HuH-7 (cell line): ENCODE results near the gene PLCXD3.
"Not testable (repeated sequence)": the region's sequence is repeated elsewhere in the genome, so short reads cannot be mapped to it uniquely, and the experiment has no call there.

Experiments used
- DNase-seq: peaks from one replicate; pipeline ENCODE4 v3.0.0; 2011; ENCODE audit warnings: low spot score

Gene PLCXD3

DNA sequence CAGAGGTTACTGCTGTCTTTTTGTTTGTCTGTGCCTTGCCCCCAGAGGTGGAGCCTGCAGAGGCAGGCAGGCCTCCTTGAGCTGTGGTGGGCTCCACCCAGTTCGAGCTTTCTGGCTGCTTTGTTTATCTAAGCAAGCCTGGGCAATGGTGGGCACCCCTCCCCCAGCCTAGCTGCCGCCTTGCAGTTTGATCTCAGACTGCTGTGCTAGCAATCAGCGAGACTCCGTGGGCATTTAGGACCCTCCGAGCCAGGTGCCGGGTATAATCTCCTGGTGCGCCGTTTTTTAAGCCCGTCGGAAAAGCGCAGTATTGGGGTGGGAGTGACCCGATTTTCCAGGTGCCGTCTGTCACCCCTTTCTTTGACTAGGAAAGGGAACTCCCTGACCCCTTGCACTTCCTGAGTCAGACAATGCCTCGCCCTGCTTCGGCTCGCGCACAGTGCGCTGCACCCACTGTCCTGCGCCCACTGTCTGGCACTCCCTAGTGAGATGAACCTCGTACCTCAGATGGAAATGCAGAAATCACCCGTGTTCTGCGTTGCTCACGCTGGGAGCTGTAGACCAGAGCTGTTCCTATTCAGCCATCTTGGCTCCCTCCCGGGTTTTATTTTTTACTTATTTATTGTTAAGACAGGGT, 16.8 kb downstream of the PLCXD3 start:
- DNase-seq = not testable (repeated sequence)

DNA sequence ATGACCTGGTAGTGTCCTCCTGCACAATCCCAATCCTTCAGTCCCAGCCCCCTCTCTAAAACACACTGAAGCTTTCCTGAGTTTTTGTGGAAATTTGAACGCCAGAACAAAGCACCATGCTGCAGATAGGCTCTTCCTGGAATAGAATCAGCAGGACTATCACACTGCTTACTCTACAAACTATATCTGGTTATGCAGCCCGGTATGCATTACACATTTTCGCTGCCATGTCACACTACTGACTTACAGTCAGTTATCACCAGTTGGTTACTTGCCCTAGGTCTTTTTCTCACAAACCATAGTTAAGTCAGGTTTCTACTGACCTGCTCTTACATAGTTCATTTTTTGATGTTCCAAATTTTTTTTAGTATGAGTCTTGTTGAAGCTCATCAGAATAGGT, 24.9 kb downstream of the PLCXD3 start:
- DNase-seq = no peak

DNA sequence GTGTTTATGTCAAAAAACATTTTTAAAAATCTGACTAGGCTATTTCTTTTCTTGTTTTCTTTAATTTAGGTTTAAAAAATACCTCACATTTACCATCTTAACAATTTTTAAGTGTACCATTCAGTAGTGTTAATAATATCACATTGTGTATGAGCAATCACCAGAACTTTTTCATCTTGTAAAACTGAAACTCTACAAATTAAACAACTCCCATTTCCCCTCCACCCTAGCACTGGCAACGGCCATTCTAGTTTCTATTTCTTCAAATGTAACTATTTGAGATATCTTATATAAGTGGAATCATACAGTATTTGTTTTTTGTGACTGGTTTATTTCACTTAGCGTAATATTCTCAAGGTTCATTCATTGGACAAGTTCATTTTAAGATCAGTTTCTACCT, 27.7 kb downstream of the PLCXD3 start:
- DNase-seq = no peak

- DNase-seq = no peak
Measured at GRCh38 chr5:41482173-41482572, 28.2 kb downstream of the PLCXD3 start.

DNA sequence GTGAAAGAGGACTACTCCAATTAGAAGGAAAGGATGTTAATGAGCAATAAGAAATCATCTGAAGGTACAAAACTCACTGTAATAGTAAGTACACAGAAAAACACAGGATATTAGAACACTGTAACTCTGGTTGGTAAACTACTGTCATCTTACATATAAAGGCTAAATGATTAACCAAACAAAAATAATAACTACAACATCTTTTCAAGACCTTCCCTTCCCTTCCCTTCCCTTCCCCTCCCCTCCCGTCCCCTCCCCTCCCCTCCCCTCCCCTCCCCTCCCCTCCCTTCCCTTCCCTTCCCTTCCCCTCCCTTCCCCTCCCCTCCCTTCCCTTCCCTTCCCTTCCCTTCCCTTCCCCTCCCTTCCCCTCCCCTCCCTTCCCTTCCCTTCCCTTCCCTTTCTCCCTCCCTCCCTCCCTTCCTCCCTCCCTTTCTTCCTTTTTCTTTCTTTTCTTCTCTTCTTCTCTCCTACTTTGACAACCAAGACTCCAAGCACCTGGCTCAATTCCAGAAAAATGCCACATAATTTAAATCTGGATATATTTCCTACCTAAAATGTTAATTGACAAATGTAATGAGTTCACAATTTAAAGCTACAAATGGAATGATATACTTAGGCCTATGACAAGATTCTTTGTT, 38.7 kb downstream of the PLCXD3 start:
- not testable (repeated sequence) for DNase-seq

DNA sequence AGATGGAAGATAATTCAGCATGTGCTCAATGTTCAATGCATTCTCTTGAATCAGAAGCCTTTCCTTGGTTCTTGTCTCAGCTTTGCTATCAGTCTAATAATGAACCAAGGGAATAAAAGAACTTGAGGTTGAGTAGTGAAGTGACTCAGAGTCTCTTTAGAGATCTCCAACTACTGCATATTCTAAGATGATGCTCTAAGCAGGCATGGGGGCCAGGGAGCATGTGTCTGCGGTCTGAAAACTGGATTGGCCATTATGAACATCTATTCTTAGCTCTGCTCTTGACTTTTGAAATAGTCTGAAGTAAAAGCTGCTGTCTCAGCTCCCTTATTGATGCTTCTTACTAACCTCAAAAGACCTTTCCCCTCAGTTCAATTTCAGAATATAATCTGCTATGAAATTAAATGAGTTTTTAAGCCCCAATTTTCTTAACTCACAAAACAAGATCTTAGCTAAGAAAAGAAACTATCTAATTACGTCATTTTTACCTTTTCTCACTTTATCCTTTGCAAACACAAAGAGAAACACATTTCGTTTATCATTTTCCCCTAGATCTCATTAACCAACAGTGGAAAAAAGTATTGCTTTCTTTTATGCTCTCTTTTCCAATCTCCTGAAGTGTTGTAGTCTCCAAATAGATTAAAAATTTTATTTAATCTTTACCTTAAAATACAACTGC, 44.8 kb downstream of the PLCXD3 start:
- no peak for DNase-seq

GRCh38 chr5:41459557-41459956, 50.8 kb downstream of the PLCXD3 start:
- DNase-seq = no peak

- no peak for DNase-seq
Measured at GRCh38 chr5:41457094-41457493, 53.3 kb downstream of the PLCXD3 start.

- no peak for DNase-seq
Measured at GRCh38 chr5:41452506-41452905, 57.9 kb downstream of the PLCXD3 start.

- no peak for DNase-seq
Measured at GRCh38 chr5:41447650-41448510, 62.5 kb downstream of the PLCXD3 start.

GRCh38 chr5:41445937-41446563, 64.4 kb downstream of the PLCXD3 start:
- DNase-seq = no peak

DNA sequence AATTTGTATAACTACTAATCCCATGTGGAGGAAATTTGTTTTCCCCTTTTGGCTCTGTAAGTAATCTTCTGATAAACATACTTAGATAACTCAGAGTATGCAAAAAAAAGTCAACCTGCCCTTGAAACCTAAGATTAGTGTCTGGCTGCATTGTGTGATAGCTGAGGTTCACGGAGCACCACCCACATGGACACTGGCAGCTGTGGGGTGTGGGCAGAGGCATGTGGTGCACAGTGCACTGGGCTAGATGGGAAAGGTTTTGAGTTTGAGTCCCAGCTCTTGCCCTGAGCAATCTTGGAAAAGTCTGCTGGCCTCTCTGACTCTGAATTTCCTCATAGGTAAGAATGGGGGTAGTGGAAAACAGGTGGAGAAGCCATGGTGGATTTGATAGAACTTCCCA, 75.1 kb downstream of the PLCXD3 start:
- DNase-seq = no peak

- peak; percentile 28 for DNase-seq
Measured at GRCh38 chr5:41433552-41434181, 76.7 kb downstream of the PLCXD3 start.

DNA sequence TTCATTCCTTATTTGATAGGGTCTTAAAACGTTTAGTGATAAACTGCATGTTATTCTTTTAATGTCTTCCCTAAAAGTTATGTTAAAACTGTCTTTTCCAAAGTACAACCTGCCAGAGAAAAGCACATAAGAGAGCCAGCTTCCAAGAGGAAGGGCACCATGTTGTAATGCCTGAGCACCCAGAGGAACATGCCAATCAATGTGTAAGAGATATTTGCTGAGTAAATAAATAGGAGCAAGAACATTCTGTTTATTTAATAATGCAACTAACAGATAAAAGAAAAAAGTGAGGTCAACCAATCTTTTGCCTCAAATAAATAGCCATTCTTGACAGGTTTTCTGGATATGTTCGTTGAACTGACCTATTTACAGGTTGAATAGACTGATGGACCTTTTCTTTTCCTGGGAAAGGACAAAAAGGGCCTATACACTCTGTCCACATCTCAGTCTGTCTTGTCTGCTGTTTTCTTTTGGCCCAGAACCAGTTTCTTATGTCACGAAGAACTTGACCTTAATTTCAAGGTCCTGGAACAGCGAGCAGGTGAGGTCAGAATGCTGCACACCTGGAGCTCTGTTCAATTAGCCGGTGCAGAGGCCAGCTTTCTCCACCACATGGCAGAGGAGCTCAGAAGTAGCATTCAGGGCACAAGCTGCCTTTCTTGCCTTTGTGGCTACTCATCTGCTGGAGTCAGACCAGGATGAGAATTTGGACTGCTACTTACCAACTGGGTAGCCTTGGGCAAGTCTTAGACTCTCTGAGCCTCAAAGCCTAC, 77.7 kb downstream of the PLCXD3 start:
- DNase-seq = no peak

DNA sequence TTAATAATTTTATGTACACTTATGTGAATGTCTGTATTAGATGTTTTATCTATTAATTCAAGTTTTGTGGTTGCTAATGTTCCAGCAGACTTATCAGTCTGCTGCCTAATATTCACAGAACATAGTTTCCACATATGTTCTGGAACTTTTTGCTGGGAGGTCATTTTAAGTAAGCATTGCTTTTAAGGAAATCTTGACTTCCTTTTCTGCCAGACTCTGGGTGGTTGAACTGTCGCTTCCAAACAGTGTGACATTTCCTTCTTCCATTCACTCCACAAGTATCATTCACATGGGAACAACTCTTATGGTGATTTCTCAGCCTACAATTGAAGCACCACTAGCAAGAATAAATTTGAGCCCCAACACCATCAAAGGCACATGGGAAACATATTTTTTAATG, 82.9 kb downstream of the PLCXD3 start:
- DNase-seq = no peak

GRCh38 chr5:41425736-41426135, 84.7 kb downstream of the PLCXD3 start:
- no peak for DNase-seq

- DNase-seq = no peak
Measured at GRCh38 chr5:41420492-41421067, 89.8 kb downstream of the PLCXD3 start.

- no peak for DNase-seq
Measured at GRCh38 chr5:41418220-41419031, 92.0 kb downstream of the PLCXD3 start.

DNA sequence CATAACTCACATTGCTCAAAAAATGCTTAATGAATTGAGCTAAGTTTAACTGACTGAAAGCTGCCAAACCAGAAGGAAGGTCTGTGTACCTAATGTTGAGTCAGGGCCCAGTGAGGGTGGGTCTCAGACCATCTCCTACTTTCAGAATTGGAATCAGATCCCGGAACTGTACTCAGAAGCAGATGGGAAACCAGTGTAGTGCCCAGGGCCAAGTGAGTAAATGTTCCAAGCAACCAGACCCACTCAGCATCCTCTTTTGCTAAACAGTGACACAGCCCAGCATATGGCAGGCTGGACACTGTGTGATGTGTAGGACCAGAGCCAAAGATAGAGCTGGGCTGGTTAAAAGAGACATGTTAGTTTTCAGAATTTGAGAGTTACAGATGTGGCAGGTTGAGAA, 94.1 kb downstream of the PLCXD3 start:
- no peak for DNase-seq

- DNase-seq = no peak
Measured at GRCh38 chr5:41415242-41415641, 95.2 kb downstream of the PLCXD3 start.
